ENCODE measurements around the gene NKX1-2.

Gene NKX1-2

GRCh38 chr10:124474514-124475070 lies 24.8 kb upstream of the NKX1-2 start:
- DNase-seq = no peak

DNA sequence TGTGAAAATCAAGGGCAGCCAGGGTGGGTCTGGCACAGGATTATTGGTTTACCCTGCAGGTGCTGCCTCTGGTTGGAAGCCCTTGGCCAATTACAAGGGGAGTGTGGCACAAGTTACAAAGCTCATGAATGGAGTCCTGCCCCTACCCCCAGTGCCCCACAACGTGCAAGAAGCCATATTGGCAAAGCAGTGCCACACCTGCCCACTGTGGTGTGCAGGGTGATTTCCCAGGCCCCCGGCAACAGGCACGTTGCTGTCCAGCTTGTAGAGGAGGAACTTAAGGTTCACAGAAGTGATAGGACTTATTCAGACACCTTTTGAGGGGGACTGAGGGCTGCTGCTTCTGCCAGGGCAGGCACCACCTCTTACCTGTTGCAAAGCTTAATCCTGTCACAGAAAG lies 23.2 kb upstream of the NKX1-2 start:
- no peak for DNase-seq

DNA sequence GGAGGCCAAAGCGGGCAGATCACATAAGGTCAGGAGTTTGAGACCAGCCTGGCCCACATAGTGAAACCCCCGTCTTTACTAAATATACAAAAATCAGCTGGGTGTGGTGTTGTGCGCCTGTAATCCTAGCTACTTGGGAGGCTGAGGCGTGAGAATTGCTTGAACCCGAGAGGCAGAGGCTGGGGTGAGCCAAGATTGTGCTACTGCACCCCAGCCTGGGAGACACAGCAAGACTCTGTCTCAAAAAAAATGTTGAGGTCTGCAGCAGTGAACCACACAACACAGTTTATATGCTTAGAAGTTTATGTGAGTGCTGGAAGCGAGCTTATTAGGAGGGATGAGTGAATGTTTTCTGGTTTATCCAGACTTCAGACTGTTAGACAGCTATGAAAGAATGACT lies 22.2 kb upstream of the NKX1-2 start:
- DNase-seq = no peak

- peak; percentile 46 to 68 for DNase-seq
Measured at GRCh38 chr10:124470544-124471434, 21.0 kb upstream of the NKX1-2 start.

DNA sequence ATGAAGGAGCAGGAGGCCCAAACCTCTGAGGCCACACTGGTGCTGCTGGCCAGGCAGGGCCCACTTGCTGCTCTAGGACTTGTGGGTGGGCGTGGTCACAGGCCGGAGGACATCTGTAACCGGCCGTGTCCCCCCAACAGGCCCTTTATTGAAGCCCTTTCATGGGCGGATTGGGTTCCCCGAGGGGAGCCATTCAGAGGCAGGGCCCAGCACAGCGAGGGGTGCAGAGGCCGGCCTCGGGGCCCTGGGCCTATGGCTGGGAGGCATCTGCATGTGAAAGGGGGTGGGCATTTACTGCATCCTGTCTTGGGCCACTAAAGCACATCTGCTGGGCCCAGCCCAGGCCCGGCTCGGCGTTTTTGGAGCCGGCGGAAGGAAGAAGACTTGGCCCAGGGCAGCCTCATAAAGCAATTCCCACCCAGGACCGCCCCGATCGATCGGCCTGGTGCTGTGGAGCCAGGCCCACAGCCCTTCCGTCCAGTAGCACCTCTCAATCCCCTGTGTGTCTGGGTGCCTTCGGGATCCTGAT lies 20.2 kb upstream of the NKX1-2 start:
- DNase-seq = no peak

DNA sequence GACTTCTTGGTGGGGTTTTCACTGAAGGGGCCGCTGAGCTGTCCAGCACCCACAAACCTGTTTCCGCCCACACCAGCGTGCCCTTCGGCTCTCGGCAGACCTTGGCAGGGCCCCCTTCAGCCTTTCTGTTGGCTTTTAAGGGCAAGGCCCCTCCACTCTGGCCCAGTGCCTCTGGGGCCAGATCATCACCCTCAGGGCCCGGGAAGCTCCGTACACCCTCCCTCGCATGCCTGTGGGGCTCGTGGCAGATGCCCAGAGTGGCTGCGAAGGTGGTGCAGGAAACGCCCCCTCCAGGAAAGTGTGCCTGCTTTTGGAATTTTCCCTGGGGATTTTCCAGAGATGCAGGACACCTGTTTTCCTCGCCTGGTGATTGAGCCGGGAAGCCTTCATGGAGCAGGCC lies 18.8 kb upstream of the NKX1-2 start:
- DNase-seq = no peak

DNA sequence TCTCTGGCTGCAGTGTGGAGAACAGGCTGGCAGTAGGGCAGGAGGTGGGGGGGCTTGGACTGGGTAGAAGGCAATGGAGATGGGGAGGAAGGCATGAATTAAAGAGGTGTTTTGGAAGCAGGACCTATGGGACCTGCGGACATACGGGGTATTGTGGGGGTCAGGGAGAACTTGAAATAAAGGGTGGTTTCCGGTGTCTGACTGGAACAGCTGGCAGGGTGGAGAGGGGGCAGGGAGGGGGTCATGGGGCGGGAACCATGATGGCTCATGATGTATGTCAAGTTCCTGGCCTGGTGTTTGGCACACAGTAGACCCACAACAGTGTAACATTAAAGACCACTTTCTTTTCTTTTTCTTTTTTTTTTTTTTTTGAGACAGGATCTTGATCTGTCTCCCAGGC lies 17.3 kb upstream of the NKX1-2 start:
- DNase-seq = no peak

DNA sequence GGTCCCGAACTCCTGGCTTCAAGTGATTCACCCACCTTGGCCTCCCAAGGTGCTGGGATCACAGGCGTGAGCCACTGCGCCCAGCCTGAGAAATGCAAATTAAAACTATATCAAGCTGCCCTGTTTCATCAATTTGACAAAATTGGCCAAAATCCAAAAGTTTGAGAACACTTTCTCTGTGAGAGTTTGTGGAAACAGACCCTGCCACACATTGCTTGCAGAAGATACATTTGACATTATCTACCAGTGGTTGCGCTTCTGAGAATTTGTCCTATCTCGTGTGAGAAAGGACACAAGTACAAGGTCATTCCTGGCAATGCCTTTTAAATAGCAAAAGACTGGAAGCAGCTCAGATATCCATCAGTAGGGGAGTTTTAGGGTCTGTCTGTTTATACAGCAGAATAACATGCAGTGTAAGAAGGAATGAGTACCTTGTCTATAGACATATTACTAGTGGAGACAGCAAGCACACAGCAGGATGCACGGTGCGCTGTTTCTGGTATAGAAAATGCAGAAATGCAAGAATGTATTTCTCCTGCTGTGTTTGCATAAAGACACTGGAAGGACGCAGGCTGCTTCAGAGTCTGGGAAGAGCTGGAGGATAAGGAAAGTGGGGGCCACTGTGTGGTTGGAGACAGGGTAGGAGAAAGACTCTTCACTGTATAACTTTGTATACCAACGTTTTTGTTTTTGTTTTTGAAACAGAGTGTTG lies 16.1 kb upstream of the NKX1-2 start:
- DNase-seq = no peak

GRCh38 chr10:124465003-124465776 lies 15.4 kb upstream of the NKX1-2 start:
- no peak for DNase-seq

GRCh38 chr10:124464028-124464965 lies 14.5 kb upstream of the NKX1-2 start:
- DNase-seq = no peak

DNA sequence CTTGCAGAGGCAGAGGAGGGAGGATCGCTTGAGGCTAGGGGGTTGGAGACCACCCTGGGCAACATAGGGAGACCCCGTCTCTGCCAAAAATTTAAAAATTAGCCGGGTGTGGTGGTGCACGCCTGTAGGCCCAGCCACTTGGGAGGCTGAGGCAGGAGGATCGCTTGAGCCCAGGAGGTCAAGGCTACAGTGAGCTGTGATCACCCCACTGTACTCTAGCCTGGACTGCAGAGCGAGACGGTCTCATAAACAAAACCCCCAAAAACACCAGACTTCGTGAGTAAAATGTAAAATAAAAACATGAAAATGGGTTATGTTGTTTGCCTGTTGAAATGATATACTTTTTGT lies 12.5 kb upstream of the NKX1-2 start:
- DNase-seq = no peak

DNA sequence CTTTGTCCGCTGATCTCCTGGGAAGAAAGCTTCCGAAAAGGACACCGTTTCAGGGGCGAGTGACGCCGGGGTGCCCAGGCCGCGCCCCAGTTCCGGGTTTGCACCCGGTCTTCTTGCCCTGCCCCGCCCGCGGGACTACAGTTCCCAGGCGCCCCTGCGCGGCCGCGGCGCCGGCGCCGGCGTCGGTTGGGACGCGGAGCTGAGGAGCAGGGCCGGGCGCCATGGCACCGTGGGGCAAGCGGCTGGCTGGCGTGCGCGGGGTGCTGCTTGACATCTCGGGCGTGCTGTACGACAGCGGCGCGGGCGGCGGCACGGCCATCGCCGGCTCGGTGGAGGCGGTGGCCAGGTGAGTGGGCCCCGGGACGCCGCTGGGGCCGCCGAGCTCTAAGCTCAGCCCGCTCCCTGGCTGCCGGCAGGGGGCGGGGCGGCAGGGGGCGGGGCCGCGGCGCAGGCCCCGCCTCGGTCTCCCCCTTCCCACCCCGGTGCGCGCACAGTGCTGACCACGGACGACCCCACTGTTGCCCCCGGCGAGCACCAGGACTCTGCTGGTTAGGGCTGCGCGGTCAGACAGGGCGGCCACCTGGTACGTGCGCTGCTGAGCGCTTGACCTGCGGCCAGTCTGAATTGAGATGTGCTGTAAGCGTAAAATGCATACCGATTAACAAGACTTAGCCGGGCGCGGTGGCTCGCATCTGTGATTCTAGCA lies 12.0 kb upstream of the NKX1-2 start, which contains the start of gene LHPP:
Gene LHPP, plus strand, starts transcription at position 182 of the 706 bp plus-strand sequence. Its CDS starts 40 bp downstream, at position 222.
- peak; percentile 7 to 79 for DNase-seq

GRCh38 chr10:124460144-124460543 lies 10.3 kb upstream of the NKX1-2 start:
- no peak for DNase-seq

GRCh38 chr10:124459395-124459794 lies 9.6 kb upstream of the NKX1-2 start:
- no peak for DNase-seq

DNA sequence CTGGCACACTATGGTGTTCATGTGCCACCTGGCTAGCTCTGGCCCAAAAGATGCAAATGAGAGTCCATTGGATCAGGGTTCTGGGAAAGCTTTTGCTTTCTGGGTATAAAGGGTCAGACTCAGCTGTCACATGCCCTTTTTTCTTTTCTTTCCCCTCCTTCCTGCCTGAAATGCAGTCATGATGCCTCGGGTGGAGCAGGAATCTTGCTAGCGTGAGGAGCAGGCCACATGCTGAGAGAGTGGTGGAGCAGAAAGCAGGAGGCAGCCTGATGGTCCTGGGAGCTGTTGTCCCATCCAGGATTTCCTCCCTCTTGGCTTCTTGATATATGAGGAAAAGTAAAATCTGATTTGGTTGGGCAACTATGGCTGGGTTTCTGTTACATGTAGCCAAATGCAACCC lies 9.1 kb upstream of the NKX1-2 start:
- DNase-seq = no peak

GRCh38 chr10:124458473-124458872 lies 8.6 kb upstream of the NKX1-2 start:
- no peak for DNase-seq

DNA sequence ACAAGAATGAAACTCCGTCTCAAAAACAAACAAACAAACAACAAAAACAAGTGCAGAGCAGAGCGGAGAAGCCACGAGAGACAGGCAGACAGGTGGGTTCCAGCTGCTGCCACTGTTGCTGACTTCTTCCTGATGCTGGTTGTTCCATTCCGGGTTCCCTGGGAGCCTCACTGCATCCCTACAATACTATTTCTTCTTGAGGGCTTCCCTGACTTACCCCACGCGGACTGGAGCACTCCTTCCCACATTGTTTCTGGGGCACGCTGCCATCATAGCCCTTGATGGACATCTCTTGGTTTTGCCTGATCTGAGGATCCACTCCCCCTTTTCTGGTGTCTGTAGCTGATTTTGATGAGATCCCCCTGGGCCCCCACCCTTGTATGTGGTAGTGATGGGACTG lies 5.6 kb upstream of the NKX1-2 start:
- DNase-seq = no peak

DNA sequence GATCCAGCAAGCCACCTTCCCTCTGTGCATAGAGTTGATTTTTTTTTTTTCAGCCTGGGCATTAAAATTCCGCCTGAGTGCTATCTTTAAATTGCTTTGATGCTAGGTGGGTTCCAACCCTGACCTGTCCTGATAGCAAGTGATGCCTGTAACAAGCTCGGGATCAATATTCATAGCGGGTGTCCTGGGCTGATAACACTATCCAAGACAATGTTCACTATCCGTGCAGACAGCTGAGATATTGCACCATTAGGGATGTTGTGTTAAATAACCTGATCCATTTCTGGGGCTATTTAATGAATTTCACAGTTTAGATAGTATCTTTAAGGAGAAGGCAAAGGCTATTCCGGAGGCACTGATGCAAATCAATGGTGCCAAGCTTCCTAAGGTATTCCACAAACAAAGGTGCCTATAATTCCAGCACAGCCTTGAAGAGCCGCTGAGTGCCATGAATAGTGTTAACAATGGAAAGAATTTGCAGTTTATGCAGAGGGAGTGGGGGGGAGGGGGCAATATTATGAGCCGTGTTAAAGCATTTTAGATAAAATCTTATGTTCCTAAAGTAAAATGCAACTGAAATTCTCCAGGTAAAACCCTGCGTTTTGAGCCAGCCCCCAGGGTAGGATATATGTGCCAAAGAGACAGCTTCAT lies 4.2 kb upstream of the NKX1-2 start:
- DNase-seq = no peak

DNA sequence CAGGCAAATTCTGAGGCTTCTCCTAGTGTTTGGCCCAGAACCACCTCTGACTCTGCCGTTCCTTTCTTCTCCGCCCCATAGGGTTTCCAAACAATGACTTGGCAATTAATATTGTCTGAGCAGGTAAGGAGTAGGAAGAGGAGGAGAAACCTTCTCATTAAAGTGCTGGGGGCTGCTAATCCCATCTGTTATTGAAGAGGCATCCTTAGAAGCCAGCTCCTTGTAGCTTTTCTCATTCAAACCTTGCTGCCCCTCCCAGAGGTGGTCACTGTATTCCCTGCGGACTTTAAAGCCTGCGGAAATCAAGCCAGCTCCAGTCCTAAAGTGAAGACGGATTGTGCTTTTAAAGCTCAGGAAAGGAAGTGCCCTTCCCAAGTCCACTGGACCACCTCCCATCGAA lies 1.4 kb upstream of the NKX1-2 start:
- no peak for DNase-seq

GRCh38 chr10:124450783-124451057 lies 885 bp upstream of the NKX1-2 start:
- DNase-seq = no peak

All from NCI-H526 (cell line).